BJ (cell line): ENCODE data around the gene SPRED3. TPM values are rescaled to one million over a fixed set of nuclear protein-coding genes. Genes with fewer than 3 reads are reported as not detected.

ENCODE experiments used
- CTCF ChIA-PET: fragments of 350-600 bp; formaldehyde crosslinking; extraction: SDS; loops from one replicate; lab custom pipeline; 2021; ENCODE audit warnings: antibody characterized with exemption, inconsistent platforms; lab: Yijun Ruan, JAX
- POLR2A ChIA-PET: fragments of 300-600 bp; sonication (Branson Sonifier 250); formaldehyde crosslinking; extraction: SDS; loops from one replicate; lab custom pipeline; 2021; ENCODE audit warnings: antibody characterized with exemption; lab: Charles Lee
- DNase-seq: peaks from one replicate; pipeline ENCODE4 v3.0.0-alpha.2; 2011; ENCODE audit warnings: low read depth
- H3K27me3 ChIP-seq: 2 replicates; pipeline ENCODE4 v1.6.0; 2011; ENCODE audit warnings: low read length; ENCODE audit not compliant: control insufficient read depth, insufficient read depth
- H3K36me3 ChIP-seq: 2 replicates; pipeline ENCODE4 v1.5.1; 2011; ENCODE audit warnings: low read length; ENCODE audit not compliant: control insufficient read depth, insufficient read depth
- H3K4me3 ChIP-seq: 2 replicates; pipeline ENCODE4 v1.5.1; 2011; ENCODE audit warnings: low read depth, mild to moderate bottlenecking, control low read depth, low read length
- CTCF ChIP-seq: IDR thresholded peaks from 2 replicates; pipeline ENCODE4 v1.5.1; 2011; ENCODE audit warnings: low read depth, mild to moderate bottlenecking, control low read depth, inconsistent platforms, low read length, moderate library complexity; ENCODE audit not compliant: insufficient read depth
- polyA plus RNA-seq: library from polyadenylated mRNA; depleted of rRNA; stranded (reverse); fragments of >200 nt; gene quantifications from 2 replicates; pipeline ENCODE4 v1.2.3, GENCODE V29; 2011

SPRED3 gene
- polyA plus RNA-seq, 1 experiment: 5.9 TPM

GRCh38 chr19:38351865-38352395 is 36.6 kb upstream of the SPRED3 start:
- POLR2A ChIA-PET: no interaction called here
- CTCF ChIA-PET: interaction anchor here (1.6 kb wide), 1 partner anchor 449 kb away, joined by 4 read pairs; no protein-coding TSS in a partner anchor
- Histone ChIP-seq H3K4me3 (no peak overlapping the region), H3K36me3 (no peaks in the 10 kb centered on the region), H3K27me3 (peaks cover 4% of the 10 kb centered on the region; the same call in 1 of the 2 replicates)
- no peak for DNase-seq
- no peak for TF ChIP-seq CTCF

GRCh38 chr19:38352611-38353010 is 35.9 kb upstream of the SPRED3 start:
- POLR2A ChIA-PET: no interaction called here
- peaks cover 4% of the 10 kb centered on the region; the same call in 1 of the 2 replicates for H3K27me3 ChIP-seq

DNA sequence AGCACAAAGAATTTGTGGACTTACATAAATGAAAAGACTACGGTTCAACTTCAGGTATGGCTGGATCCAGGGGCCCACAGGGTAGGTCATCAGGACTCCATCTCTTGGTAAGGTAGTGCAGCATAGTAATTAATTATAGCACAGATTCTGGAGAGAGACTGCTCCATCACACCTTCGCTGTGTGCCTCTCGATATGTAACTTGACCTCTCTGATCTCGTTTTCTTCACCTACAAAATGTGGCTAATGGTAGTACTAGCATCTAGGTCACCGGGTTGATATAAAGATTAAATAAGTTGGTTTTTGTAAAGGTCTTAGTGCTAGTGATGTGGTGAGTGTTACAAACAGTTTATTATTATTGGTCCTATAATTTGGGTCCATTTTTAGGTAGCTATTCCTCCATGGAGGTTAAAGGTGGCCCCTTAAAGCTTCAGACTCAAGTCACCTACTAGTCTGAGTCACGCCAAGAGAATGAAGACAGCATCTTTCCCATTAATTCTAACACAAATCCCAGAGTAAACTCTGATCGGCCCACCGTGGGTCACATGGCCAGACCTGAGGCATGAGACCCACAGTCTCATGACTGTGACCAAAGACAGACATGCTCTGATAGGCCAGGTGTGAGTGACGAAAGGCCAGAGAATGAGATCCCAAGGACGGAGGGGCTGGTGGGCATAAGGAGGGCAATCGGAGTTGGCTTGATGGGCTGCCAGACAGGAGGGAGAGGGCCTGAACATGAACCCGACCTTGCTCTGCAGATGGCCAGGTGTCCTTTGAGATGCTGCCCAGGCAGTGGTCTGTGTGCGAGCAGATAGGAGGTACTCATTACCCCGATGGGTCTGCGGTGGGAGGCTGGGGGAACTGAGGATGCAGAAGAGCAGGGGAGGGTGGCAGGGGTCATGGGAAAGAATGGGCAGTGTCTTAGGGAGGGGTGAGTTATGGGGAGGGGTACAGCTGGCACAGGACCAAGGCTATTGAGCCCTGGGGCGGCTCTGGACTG is 32.5 kb upstream of the SPRED3 start:
- no peaks in the 10 kb centered on the region for H3K36me3 ChIP-seq
- DNase-seq: no peak
- peaks cover 15% of the 10 kb centered on the region for H3K27me3 ChIP-seq
- no peak overlapping the region for H3K4me3 ChIP-seq
- ChIA-PET POLR2A (no interaction called here), CTCF (no interaction called here)
- no peak for TF ChIP-seq CTCF

More at GRCh38 chr19:38352611-38353010, 35.9 kb upstream of the SPRED3 start:
- H3K36me3 ChIP-seq: no peaks in the 10 kb centered on the region
- no peak overlapping the region for H3K4me3 ChIP-seq
- no peak for TF ChIP-seq CTCF
- no peak for DNase-seq
- CTCF ChIA-PET: no interaction called here

DNA sequence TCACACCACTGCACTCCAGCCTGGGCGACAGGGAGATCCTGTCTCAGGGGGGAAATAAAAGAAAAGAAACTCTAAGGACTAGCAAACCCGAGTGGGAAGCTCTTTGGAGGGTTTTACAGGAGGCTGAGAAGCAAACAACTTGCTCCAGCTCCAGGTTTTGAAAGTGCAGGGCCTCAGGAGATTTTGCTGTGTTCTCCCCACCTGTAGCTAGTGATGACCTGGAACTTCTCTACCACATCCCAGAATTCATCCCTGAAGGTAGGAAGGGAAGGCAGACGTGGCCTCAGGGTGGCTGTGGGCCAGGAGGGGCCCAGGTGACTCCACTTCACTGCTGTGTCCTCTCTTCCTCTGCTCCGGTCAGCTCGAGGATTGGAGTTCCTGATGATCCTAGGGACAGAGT is 30.4 kb upstream of the SPRED3 start:
- Histone ChIP-seq H3K36me3 (no peaks in the 10 kb centered on the region), H3K27me3 (peaks cover 15% of the 10 kb centered on the region), H3K4me3 (no peak overlapping the region)
- POLR2A ChIA-PET: no interaction called here
- CTCF ChIA-PET: interaction anchor here (0.7 to 1.4 kb wide), 3 partner anchors 25 to 30 kb away, joined by 3 read pairs; partner anchors contain the start of gene GGN
- no peak for DNase-seq
- no peak for TF ChIP-seq CTCF

- CTCF ChIA-PET: interaction anchor here (1.4 kb wide), 1 partner anchor 24 kb away, joined by 3 read pairs; no protein-coding TSS in a partner anchor
Measured at GRCh38 chr19:38359242-38360021, 29.1 kb upstream of the SPRED3 start.

More at GRCh38 chr19:38359242-38360021, 29.1 kb upstream of the SPRED3 start:
- POLR2A ChIA-PET: no interaction called here
- no peak overlapping the region for H3K4me3 ChIP-seq
- H3K27me3 ChIP-seq: peaks cover 15% of the 10 kb centered on the region
- TF ChIP-seq CTCF: no peak
- no peaks in the 10 kb centered on the region for H3K36me3 ChIP-seq
- DNase-seq: no peak
